AG09319 (cell line): ENCODE results near the gene CTNNA3.

ENCODE experiments used
- DNase-seq: peaks from one replicate; pipeline ENCODE4 v3.0.0-alpha.2; 2010; ENCODE audit warnings: low read depth; ENCODE audit errors: extremely low read depth
- TF ChIP-seq, protein P1 (sequence below): IDR thresholded peaks from 2 replicates; pipeline ENCODE4 v1.5.1; 2011; ENCODE audit warnings: low read depth, mild to moderate bottlenecking, inconsistent platforms, low read length, moderate library complexity

CTNNA3 gene

DNA sequence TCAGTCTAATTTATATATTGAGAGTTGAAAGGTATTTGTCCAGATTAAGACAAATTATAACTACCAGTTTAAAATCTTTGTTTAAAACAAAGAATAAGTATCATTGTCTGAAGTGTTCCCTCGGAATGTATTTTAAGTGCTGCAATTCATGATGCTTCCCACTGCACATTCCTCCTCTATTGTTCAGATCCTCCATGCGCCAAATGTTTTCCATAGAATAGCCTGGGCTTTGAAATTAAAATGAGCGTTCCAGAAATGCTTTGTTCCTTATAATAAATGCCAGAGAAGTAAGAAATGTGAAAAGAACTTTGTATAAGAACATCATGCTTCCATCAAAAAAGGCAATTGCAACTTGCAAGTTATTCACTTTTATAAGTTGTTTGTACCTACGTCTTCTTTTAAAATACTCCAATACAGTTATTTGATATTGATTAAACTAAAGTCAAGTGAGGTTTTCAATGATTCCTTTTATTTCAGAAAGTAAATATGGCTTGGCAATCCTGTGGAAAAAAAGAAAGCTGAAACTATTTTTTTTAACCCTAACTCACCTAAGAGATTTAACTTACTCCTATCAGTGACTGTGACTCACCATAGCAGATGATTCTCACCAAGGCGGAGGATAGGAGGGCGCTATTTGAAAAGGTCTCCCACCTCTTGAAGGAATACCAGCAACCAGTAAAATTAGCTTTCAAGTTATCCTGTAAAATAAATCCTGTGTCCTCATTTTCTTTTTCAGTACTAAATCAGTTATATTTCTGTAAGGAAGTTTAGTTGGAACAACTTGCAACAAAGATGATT is 85.8 kb downstream of the CTNNA3 start:
- no peak for DNase-seq
- TF ChIP-seq, protein P1, sequence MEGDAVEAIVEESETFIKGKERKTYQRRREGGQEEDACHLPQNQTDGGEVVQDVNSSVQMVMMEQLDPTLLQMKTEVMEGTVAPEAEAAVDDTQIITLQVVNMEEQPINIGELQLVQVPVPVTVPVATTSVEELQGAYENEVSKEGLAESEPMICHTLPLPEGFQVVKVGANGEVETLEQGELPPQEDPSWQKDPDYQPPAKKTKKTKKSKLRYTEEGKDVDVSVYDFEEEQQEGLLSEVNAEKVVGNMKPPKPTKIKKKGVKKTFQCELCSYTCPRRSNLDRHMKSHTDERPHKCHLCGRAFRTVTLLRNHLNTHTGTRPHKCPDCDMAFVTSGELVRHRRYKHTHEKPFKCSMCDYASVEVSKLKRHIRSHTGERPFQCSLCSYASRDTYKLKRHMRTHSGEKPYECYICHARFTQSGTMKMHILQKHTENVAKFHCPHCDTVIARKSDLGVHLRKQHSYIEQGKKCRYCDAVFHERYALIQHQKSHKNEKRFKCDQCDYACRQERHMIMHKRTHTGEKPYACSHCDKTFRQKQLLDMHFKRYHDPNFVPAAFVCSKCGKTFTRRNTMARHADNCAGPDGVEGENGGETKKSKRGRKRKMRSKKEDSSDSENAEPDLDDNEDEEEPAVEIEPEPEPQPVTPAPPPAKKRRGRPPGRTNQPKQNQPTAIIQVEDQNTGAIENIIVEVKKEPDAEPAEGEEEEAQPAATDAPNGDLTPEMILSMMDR, result no peak

DNA sequence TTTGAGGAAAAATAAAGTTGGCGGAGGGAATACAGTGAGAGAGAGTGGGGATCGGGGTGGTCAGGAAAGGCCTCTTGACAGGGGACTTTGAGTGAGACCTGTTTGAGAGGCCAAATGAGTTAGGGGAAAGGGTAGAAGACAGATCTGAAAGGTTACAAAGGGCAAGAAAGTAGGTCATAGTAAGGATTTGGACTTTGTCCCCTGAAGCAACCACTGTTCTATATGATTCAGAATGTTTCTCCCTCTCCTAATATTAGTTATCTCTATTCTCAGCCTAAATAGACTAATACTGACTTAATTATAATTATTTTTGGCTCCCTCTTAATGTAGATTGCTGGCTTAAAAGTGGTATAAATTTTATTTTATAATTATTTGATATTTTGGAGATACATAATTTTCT is 88.0 kb downstream of the CTNNA3 start:
- TF ChIP-seq, protein P1, result no peak
- DNase-seq, result no peak

DNA sequence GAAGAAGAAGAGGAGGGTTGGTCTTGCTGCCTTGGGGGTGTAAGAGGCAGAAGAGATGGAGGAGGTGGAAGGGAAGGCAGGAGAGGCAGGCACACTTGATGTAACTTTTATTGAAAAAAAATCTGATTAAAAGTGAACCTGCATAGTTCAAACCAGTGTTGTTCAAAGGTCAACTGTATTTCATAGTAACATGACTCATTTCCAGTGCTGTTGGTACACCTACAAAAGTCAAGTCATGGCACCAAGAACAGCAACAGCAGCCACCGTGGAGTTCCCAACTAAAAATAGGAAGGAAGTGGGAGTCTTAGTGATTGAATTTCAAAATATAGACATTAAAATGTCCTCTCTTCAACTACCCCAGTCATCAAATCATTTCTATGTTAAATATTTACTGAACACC is 88.5 kb downstream of the CTNNA3 start:
- no peak for DNase-seq
- TF ChIP-seq, protein P1, result no peak

DNA sequence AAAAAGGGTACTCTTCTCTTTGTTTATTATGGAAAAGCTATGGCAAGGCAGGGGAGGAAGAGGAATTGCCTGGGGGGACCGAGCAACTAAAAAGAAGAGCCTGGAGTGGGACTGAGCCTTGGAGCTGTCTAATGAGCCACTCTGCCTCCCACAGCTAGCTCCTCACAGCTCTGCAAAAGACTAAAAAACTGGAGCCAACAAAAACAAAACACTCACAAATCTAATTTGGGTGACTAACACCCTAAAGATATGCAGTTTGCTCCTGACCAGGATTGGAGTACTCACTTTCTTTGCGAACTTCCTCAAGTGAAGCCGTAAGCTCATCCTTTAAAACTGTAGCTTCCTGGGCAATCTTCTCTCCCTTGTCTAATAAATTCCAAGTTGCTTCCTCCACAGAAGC is 89.4 kb downstream of the CTNNA3 start:
- no peak for DNase-seq
- TF ChIP-seq, protein P1, result no peak

DNA sequence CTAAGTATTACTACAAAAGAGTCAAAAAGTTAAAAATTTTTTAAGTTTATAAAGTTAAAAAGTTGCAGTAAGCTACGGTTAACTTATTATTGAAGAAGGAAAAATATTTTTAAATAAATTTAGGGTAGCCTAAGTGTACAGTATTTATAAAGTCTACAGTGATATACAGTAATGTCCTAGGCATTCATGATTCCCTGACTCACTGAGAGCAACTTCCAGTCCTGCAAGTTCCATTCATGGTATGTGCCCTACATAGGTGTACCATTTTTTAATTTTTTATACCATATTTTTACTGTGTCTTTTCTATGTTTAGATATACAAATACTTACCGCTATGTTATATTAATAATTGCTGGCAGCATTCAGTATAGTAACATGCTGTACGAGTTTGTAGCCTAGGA is 92.3 kb downstream of the CTNNA3 start:
- DNase-seq, result no peak
- TF ChIP-seq, protein P1, result no peak

DNA sequence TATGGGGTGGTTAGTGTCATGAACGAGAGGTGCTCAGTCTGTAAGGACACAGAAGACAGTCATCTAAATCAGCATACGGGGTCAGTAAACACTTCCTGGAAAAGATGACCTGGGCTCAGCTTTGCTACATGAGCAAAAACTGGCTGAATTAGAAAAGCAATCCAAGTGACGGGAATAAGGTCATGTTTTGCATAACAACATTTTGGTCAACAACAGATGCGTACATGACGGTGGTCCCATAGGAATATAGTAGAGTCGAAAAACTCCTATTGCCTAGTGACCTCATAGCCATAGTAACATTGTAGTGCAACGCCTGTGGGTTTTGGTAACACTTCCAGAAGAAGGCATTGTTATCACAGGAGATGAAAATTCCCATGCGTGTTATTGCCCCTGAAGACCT is 92.9 kb downstream of the CTNNA3 start:
- TF ChIP-seq, protein P1, result no peak
- DNase-seq, result no peak

DNA sequence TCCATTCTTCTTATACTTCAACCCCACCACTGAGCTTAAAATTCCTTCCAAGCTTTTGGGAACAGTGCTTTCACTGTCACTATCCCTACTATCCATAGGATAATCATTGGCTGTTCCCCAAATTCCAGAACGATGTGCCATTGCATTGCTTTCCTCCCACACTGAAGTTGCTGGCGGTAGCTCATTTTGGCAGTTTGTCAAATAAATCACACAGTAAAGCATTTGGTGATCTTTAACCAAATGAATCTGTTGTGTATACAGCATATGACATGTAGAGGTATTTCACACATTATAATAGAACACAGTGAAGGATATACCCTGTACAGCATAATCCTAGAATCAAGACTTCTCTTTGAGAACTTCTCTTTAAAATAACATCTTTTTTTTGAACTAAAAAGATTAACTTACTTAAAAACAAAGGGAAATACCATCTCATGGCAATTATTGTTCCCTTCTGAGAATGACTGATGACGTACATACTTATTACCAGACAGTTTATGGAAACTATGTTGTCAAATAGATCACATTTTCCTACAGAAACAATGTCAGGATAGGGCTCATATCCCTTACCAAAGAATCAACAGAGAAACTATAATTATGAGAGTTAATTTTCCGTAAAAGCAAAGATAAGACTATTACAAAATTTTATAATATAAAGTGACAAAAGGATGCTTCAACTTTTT is 93.6 kb downstream of the CTNNA3 start:
- TF ChIP-seq, protein P1, result no peak
- DNase-seq, result no peak
